T-helper 1 cell (primary cell): Measurements from ENCODE around the gene ADNP.

Source experiments
- DNase-seq, 5 donors: peaks; one replicate each; pipeline ENCODE4 v3.0.0-alpha.2; 2012 to 2020

Gene ADNP

GRCh38 chr20:50845566-50846215 is 85.5 kb downstream of the ADNP start:
- DNase-seq, result no peak

DNA sequence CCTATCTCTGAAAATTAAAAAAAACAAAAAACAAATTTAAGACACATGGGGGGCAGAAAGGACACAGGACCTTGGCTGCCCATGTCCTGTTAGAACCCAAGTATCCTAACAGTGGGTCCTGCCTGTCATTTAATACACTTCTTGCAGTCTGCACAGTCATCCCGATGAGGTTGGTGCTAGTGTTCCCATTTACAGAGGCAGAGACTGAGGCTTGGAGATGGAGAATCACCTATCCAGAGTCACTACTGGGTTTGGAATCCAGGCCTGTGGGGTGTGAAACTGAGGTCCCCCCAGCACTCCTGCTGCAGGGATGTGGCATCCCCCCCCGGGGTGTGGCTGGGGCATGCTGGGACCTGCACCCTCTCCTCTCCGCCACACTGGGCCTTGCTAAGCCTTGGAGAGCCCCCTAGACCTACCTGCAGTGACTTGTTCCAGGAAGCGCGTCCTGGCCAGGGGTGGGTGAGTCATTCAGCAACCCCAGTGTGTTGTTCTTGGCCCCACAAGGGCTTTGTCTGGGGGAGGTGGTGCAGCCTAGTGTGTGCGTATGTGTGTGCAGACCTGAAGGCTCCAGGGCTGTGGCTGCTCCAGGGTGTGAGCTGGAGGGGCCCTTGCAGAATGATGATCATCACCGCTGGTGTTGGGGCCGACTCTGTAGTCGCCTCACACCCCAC is 86.7 kb downstream of the ADNP start:
- DNase-seq, result peak in 1 of 5 donors; percentile 91

GRCh38 chr20:50843331-50844276 is 87.6 kb downstream of the ADNP start:
- no peak for DNase-seq

DNA sequence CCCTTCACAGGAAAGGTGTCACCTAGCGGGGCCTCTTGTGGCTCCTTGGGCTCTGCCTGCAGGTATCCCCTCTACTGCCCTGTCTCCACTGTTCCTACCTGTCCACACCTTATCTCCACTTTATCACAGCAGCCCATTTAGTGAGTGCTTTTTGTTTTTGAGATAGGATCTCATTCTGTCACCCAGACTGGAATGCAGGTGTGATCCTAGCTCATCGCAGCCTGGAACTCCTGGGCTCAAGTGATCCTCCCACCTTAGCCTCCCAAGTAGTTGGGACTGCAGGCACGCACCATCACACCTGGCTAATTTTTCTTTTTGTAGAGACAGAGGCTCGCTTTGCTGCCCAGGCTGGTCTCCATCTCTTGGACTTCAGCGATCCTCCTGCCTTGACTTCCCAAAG is 88.4 kb downstream of the ADNP start:
- DNase-seq, result no peak
